K562 (cell line): ENCODE measurements around the gene CRIP1. TPM values are rescaled to one million over a fixed set of nuclear protein-coding genes. Genes with fewer than 3 reads are reported as not detected.

Source experiments
- ATAC-seq: fragments of 200-7000 bp; cut with Tn5 transposase; 3 replicates; pipeline ENCODE4 v1.9.1; 2020; ENCODE audit warnings: moderate library complexity
- BruUV-seq: library from RNA; stranded (reverse); fragments of 400-500 nt; replicated peaks from 2 replicates; lab custom pipeline; 2021; lab: Mats Ljungman, UMichigan
- CTCF ChIA-PET: fragments of 300-600 bp; formaldehyde crosslinking; extraction: SDS; loops from one replicate; lab custom pipeline; 2021; ENCODE audit warnings: low intra/inter-chr PET ratio; lab: Yijun Ruan, JAX
- POLR2A ChIA-PET: fragments of 300-600, 350-650 bp; sonication (Branson Sonifier 250); formaldehyde crosslinking; extraction: SDS; loops from one replicate; lab custom pipeline; 2021; ENCODE audit warnings: antibody characterized with exemption, inconsistent platforms; lab: Yijun Ruan, JAX
- DNase-seq, 4 experiments: peaks; one replicate each; pipeline versions ENCODE4 v3.0.0 to v3.0.0-alpha.2; 2011 to 2018; ENCODE audit warnings: low spot score in 3 of 4, mixed read lengths in 3 of 4; ENCODE audit errors: extremely low read depth in 1 of 4
- FAIRE-seq: peaks from 2 replicates; lab custom pipeline; 2011; peaks lifted over from hg19 to GRCh38; lab: Jason Lieb, UNC
- H2AFZ ChIP-seq: 2 replicates; pipeline ENCODE4 v1.6.0; 2011; ENCODE audit warnings: low read depth, low read length, control low read depth, inconsistent platforms
- H3K27ac ChIP-seq: fragments of 200-600 bp; 3 replicates; pipeline ENCODE4 v1.8.0; 2011; ENCODE audit warnings: low read depth, mild to moderate bottlenecking, control low read depth, inconsistent platforms, low read length, moderate library complexity, mixed read lengths; ENCODE audit errors: extremely low read depth
- H3K27me3 ChIP-seq, 2 experiments: fragments of 300-600 bp in 1 of 2; 2 replicates in 1 of 2; 3 replicates in 1 of 2; pipeline versions ENCODE4 v1.6.0 to v1.8.0; 2011; ENCODE audit warnings: inconsistent platforms in 2 of 2, low read length in 2 of 2, mild to moderate bottlenecking in 1 of 2, mixed read lengths in 1 of 2, moderate library complexity in 1 of 2; ENCODE audit not compliant: control insufficient read depth in 2 of 2, insufficient read depth in 2 of 2
- H3K36me3 ChIP-seq: fragments of 300-600 bp; 3 replicates; pipeline ENCODE4 v1.8.0; 2011; ENCODE audit warnings: mild to moderate bottlenecking, low read length, inconsistent platforms; ENCODE audit not compliant: control insufficient read depth, insufficient read depth
- H3K4me1 ChIP-seq, 2 experiments: fragments of 200-600 bp in 1 of 2; replicated peaks in 1 of 2; 2 replicates in 1 of 2; 3 replicates in 1 of 2; pipeline versions ENCODE4 v1.5.1 to v1.8.0; 2011; ENCODE audit warnings: inconsistent platforms in 2 of 2, low read length in 2 of 2, mild to moderate bottlenecking in 1 of 2, mixed read lengths in 1 of 2, moderate library complexity in 1 of 2; ENCODE audit not compliant: control insufficient read depth in 2 of 2, insufficient read depth in 2 of 2
- H3K4me2 ChIP-seq: 2 replicates; pipeline ENCODE4 v1.6.1; 2011; ENCODE audit warnings: low read length, control low read depth, inconsistent platforms, mixed read lengths; ENCODE audit not compliant: insufficient read depth
- H3K4me3 ChIP-seq: fragments of 200-600 bp; sonication (generic), shearing (Covaris generic); 2 replicates; pipeline ENCODE4 v1.5.1; 2016; ENCODE audit warnings: control low read depth, inconsistent platforms
- H3K79me2 ChIP-seq: fragments of 200-600 bp; 3 replicates; pipeline ENCODE4 v1.8.0; 2011; ENCODE audit warnings: low read length, inconsistent platforms; ENCODE audit not compliant: control insufficient read depth, insufficient read depth
- H3K9ac ChIP-seq, 2 experiments: 2 replicates each; pipeline versions ENCODE4 v1.6.0 to v1.6.1; 2011; ENCODE audit warnings: low read depth in 2 of 2, low read length in 2 of 2, control low read depth in 1 of 2, inconsistent platforms in 1 of 2, mild to moderate bottlenecking in 1 of 2, mixed read lengths in 1 of 2; ENCODE audit not compliant: insufficient read depth in 1 of 2
- H3K9me1 ChIP-seq: one replicate; pipeline ENCODE4 v1.6.0; 2011; ENCODE audit warnings: inconsistent platforms, mild to moderate bottlenecking, low read length, moderate library complexity; ENCODE audit not compliant: control insufficient read depth, insufficient read depth
- H3K9me3 ChIP-seq: replicated peaks from 2 replicates; pipeline ENCODE4 v1.5.1; 2011; ENCODE audit warnings: low read depth, low read length, inconsistent platforms; ENCODE audit not compliant: control insufficient read depth, insufficient read depth
- H4K20me1 ChIP-seq: replicated peaks from 2 replicates; pipeline ENCODE4 v1.6.1; 2011; ENCODE audit warnings: low read length, inconsistent platforms, mixed read lengths; ENCODE audit not compliant: control insufficient read depth, insufficient read depth
- ARID1B ChIP-seq: fragments of 450-650 bp; IDR thresholded peaks from 2 replicates; pipeline ENCODE4 v1.6.1; 2016; ENCODE audit warnings: antibody characterized with exemption, mild to moderate bottlenecking, inconsistent platforms
- HOXB6 ChIP-seq: fragments of 250-450 bp; sonication (Bioruptor Pico); IDR thresholded peaks from 2 replicates; pipeline ENCODE4 v1.5.1; 2022; ENCODE audit warnings: mild to moderate bottlenecking, borderline replicate concordance
- RFX1 ChIP-seq: fragments of 450-650 bp; IDR thresholded peaks from 2 replicates; pipeline ENCODE4 v1.6.1; 2016; ENCODE audit warnings: mild to moderate bottlenecking, moderate library complexity
- ZNF146 ChIP-seq: IDR thresholded peaks from one replicate; pipeline ENCODE4 v1.6.1; 2018; ENCODE audit warnings: missing compliant biosample characterization; ENCODE audit not compliant: unreplicated experiment
- ZNF282 ChIP-seq: sonication (generic); formaldehyde crosslinking; IDR thresholded peaks from 2 replicates; pipeline ENCODE4 v1.8.1; 2023; ENCODE audit warnings: missing genetic modification reagents
- ZNF699 ChIP-seq: fragments of 250-450 bp; sonication (Bioruptor Pico); IDR thresholded peaks from 2 replicates; pipeline ENCODE4 v1.8.0; 2021; ENCODE audit warnings: mild to moderate bottlenecking, moderate library complexity; ENCODE audit not compliant: insufficient replicate concordance
- WGBS: fragments of 100-300 bp; shearing (Covaris generic); methylation state at CpG from one replicate; pipeline ENCODE4 v1.1.6; 2016; ENCODE audit warnings: low coverage, mixed read lengths; ENCODE audit not compliant: insufficient coverage; ENCODE audit errors: missing lambda C conversion rate; 5-methylcytosine and 5-hydroxymethylcytosine counted together
- in situ Hi-C: fragments of 300-500 bp; cut with MboI; formaldehyde crosslinking; loops from 4 replicates; pipeline ENCODE4 v1.15.0; 2018; ENCODE audit warnings: inconsistent platforms, mixed read lengths
- intact Hi-C: fragments of 100-400 bp; cut with micrococcal nuclease; formaldehyde crosslinking; loops from 2 replicates; pipeline ENCODE4 v1.14.2; 2022
- polyA plus RNA-seq, 8 experiments: library from polyadenylated mRNA; depleted of rRNA in 4 of 8; stranded (reverse) in 5 of 8; unstranded in 3 of 8; fragments of >200 nt; fragmentation: Nextera tagmentation in 2 of 8; fragmentation: Illumina TruSeq in 1 of 8; extraction: Ambion mirVana in 2 of 8; extraction: Trizol in 1 of 8; gene quantifications; 2 replicates each; pipeline versions ENCODE4 v1.2.1 to v1.2.3, GENCODE V29; 2011 to 2014; ENCODE audit warnings: inconsistent platforms in 1 of 8, missing spikeins in 1 of 8
- total RNA-seq, 7 experiments: library from RNA; depleted of rRNA in 6 of 7; stranded (reverse); fragments of >200 nt in 6 of 7; fragmentation: Illumina TruSeq in 2 of 7; extraction: Trizol in 2 of 7; gene quantifications; 2 replicates each; pipeline versions ENCODE4 v1.2.1 to v1.2.3, GENCODE V29; 2011 to 2021; ENCODE audit warnings: low replicate concordance in 1 of 7
- TF ChIP-seq, protein P1 (sequence below): sonication (generic); formaldehyde crosslinking; IDR thresholded peaks from 2 replicates; pipeline ENCODE4 v1.8.1; 2023; ENCODE audit warnings: mild to moderate bottlenecking, missing genetic modification reagents
- TF ChIP-seq, protein P2 (sequence below), 3 experiments: IDR thresholded peaks in 2 of 3; conservative IDR thresholded peaks in 1 of 3; 2 replicates each; pipeline ENCODE4 v1.5.1; 2011 to 2012; ENCODE audit warnings: low read length in 3 of 3, mild to moderate bottlenecking in 3 of 3, control low read depth in 2 of 3, improper control_type of control experiment in 1 of 3, inconsistent platforms in 1 of 3, low read depth in 1 of 3, mixed read lengths in 1 of 3, moderate library complexity in 1 of 3; ENCODE audit not compliant: insufficient read depth in 2 of 3

Gene CRIP1
- total and polyA plus RNA-seq, 9 of the 15 experiments (the other 6 are each of a cell fraction or from before 2014, with no cell fraction given), result 0.11 to 0.58 (median 0.14) TPM; not detected in 6

DNA sequence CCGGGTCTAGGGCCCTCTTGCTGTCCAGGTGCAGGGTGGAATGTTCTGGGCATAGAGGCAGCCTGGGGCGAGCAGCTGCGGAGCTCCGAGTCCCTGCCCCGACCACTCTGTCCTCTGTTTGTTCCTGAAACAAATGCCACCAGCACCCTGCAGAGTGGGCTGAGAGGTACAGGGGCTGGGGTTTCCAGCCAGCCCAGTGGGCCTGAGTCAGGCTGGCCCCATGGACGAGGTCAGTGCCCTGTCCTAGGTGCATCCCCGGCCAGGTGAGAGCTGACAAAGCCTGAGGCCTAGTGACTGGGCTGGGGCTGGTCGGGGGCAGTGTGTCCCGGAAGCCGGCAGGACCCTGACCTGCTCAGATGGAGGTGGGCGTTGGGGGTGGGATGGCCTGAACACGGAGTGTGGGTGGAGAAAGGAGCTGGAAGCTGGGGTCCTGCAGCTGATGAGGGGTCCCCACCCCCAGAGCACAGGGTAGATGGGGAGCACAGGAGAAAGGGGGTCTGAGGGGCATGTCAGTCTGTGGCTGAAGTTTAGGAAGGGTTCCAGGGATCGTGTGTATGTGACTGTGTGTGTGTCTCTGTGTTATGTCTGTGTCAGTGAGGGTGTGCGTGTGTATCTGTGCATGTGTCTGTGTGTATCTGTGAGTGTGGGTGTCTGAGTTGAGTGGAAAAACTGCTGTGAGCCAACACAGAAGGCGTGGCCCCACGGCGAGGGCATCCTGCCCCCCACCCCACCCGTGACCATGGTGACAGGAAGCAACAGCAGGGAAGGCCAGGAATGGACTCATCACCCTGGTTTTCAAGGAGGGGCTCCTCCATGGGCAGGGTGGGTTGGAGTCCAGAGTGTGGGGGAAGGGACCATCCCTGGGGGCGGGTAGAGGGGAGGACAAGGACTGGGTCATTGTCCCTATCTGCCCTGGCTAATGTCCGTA is 2.4 kb upstream of the CRIP1 start:
- Histone ChIP-seq H3K9me1 (no peaks in the 10 kb centered on the region), H3K4me1 (peaks cover 12 to 95% of the 10 kb centered on the region in 2 experiments), H3K79me2 (no peaks in the 10 kb centered on the region), H3K4me3 (no peak overlapping the region), H2AFZ (no peak overlapping the region), H3K4me2 (no peak overlapping the region), H3K9me3 (no peaks in the 10 kb centered on the region), H3K27ac (no peak overlapping the region), H4K20me1 (no peaks in the 10 kb centered on the region; the same call in 1 of the 2 replicates), H3K27me3 (no peaks in the 10 kb centered on the region; a peak in 1 of 5 replicates), H3K9ac (peak overlapping the region in 1 of 2 experiments; percentile 52; a peak in 2 of 4 replicates), H3K36me3 (no peaks in the 10 kb centered on the region)
- ChIA-PET POLR2A (interaction anchor here (0.5 kb wide), 1 partner anchor 10 kb away, joined by 3 read pairs; no protein-coding TSS in a partner anchor), CTCF (no interaction called here)
- no peak for FAIRE-seq
- WGBS, result 48% methylated on average over 18 of the region's 20 CpGs
- BruUV-seq, result no TSS peak
- no peak for DNase-seq
- in situ Hi-C loops, result no loop called here
- ATAC-seq, result no peak
- intact Hi-C loops, result no loop called here
- TF ChIP-seq HOXB6 (CRISPR knock-in tag) (no peak), ARID1B (no peak), ZNF699 (no peak), RFX1 (peak; percentile 27; the same call in 1 of the 2 replicates), ZNF282 (CRISPR knock-in tag) (no peak), ZNF146 (CRISPR knock-in tag) (no peak)
- TF ChIP-seq, protein P1, sequence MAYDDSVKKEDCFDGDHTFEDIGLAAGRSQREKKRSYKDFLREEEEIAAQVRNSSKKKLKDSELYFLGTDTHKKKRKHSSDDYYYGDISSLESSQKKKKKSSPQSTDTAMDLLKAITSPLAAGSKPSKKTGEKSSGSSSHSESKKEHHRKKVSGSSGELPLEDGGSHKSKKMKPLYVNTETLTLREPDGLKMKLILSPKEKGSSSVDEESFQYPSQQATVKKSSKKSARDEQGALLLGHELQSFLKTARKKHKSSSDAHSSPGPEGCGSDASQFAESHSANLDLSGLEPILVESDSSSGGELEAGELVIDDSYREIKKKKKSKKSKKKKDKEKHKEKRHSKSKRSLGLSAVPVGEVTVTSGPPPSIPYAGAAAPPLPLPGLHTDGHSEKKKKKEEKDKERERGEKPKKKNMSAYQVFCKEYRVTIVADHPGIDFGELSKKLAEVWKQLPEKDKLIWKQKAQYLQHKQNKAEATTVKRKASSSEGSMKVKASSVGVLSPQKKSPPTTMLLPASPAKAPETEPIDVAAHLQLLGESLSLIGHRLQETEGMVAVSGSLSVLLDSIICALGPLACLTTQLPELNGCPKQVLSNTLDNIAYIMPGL (CRISPR knock-in tag), result no peak
- TF ChIP-seq, protein P2, sequence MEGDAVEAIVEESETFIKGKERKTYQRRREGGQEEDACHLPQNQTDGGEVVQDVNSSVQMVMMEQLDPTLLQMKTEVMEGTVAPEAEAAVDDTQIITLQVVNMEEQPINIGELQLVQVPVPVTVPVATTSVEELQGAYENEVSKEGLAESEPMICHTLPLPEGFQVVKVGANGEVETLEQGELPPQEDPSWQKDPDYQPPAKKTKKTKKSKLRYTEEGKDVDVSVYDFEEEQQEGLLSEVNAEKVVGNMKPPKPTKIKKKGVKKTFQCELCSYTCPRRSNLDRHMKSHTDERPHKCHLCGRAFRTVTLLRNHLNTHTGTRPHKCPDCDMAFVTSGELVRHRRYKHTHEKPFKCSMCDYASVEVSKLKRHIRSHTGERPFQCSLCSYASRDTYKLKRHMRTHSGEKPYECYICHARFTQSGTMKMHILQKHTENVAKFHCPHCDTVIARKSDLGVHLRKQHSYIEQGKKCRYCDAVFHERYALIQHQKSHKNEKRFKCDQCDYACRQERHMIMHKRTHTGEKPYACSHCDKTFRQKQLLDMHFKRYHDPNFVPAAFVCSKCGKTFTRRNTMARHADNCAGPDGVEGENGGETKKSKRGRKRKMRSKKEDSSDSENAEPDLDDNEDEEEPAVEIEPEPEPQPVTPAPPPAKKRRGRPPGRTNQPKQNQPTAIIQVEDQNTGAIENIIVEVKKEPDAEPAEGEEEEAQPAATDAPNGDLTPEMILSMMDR (IDR thresholded peaks at IDR 0.05 in 2 of 3, conservative IDR thresholded peaks at IDR 0.05 in 1 of 3; ENCODE audit: insufficient read depth in 2 of 3, low read depth in 1 of 3, low read length in 3 of 3), result no peak
- TF ChIP-seq, all 486 proteins: peak for 1
